GM12873 (cell line): ENCODE data around the gene NLK.

Source experiments
- CTCF ChIP-seq: IDR thresholded peaks from 2 replicates; pipeline ENCODE4 v1.5.1; 2012; ENCODE audit warnings: low read depth, mild to moderate bottlenecking, moderate library complexity, low read length, control low read depth; ENCODE audit not compliant: insufficient read depth; ENCODE audit errors: missing control alignments

The NLK gene

GRCh38 chr17:28090551-28090950 lies 48.1 kb downstream of the NLK start:
- no peak for TF ChIP-seq CTCF

GRCh38 chr17:28092088-28092487 lies 49.6 kb downstream of the NLK start:
- TF ChIP-seq CTCF: no peak

GRCh38 chr17:28093999-28094716 lies 51.7 kb downstream of the NLK start:
- TF ChIP-seq CTCF: no peak

GRCh38 chr17:28096756-28097155 lies 54.3 kb downstream of the NLK start:
- no peak for TF ChIP-seq CTCF

GRCh38 chr17:28097254-28097653 lies 54.8 kb downstream of the NLK start:
- no peak for TF ChIP-seq CTCF

GRCh38 chr17:28097901-28098300 lies 55.4 kb downstream of the NLK start:
- no peak for TF ChIP-seq CTCF

GRCh38 chr17:28100251-28100650 lies 57.8 kb downstream of the NLK start:
- TF ChIP-seq CTCF: no peak

- no peak for TF ChIP-seq CTCF
Measured at GRCh38 chr17:28100936-28101335, 58.5 kb downstream of the NLK start.
